Renal cortical epithelial cell (primary cell): ENCODE data around the gene PTGES3. TPM values are rescaled to one million over a fixed set of nuclear protein-coding genes. Genes with fewer than 3 reads are reported as not detected.
A peak's percentile ranks its signal among the peaks of the same experiment; 100 is the strongest.
"Not testable (repeated sequence)": the region's sequence is repeated elsewhere in the genome, so short reads cannot be mapped to it uniquely, and the experiment has no call there.

Experiments
- DNase-seq: peaks from one replicate; pipeline ENCODE4 v3.0.0-alpha.2; 2011; ENCODE audit warnings: low read depth
- total RNA-seq: library from RNA; depleted of rRNA; stranded (reverse); fragments of >200 nt; gene quantifications from 2 replicates; pipeline ENCODE4 v1.2.3, GENCODE V29; 2014

PTGES3 gene, protein sequence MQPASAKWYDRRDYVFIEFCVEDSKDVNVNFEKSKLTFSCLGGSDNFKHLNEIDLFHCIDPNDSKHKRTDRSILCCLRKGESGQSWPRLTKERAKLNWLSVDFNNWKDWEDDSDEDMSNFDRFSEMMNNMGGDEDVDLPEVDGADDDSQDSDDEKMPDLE
- total RNA-seq = 89.4 and 156 TPM in 2 replicates

DNA sequence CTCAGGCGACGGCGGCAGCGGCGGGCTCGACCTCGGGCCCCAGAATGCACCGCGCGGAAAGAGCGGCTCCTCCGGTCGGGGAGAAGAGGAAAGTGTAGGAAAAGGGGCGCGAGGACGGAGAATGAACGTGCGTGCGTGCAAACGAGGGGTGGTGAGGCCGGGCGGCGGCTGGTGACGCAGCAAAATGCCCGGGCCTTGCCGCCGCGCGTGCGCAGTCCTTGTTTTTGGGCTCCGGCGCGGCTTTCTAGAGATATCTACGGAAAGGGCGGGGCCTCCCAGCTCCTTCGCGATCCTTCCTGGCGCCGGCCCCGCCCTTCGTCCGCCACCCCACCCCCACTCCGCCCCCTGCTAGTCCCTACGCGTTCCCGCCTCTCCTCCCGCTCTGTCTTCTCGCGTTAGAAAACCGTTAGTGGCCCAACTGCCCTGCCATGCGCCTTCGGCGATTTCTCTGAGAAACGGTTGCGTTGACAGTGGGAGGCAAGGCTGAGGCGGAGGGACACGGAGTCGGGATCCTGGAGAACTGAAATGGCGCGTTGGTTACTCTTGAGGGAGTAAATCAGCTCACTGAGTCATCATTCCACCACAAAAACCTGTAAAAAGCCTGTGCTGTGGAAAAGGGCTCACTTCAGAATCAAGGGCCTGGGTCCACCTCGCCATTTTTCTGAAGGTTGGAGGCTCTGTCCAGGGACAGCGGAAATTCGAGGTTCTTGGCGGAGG is at the start of gene PTGES3:
TSS of gene PTGES3 (minus strand) at position 156 of the 717 bp plus-strand sequence. CDS start 285 bp downstream, outside the sequence.
- peak; percentile 92 for DNase-seq

DNA sequence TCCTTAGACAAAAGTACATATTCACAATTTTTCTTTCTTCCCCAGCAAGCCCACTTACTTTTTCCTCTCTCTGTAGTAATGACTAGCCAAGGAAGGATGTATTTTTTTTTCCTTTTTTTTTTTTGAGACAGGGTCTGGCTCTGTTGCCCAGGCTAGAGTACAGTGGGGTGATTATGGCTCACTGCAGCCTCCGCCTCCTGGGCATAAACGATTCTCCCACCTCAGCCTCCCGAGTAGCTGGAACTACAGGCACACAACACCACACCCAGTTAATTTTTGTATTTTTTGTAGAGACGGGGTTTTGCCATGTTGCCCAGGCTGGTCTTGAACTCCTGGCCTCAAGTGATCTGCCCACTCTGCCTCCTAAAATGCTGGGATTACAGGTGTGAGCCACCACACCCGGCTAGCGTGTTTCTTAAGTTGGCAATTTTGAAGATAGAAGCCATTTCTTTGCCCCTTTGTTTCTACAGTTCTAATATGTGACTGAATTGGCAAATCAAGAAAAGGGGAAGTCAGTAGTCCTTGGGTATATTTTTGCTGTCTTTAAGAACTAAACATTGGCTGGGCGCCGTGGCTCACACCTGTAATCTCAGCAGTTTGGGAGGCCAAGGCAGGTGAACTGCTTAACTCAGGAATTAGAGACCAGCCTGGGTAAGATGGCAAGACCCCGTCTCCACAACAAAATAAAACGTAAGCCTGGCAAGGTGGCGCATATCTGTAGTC is 40.2 kb upstream of the PTGES3 start:
- DNase-seq = no peak

DNA sequence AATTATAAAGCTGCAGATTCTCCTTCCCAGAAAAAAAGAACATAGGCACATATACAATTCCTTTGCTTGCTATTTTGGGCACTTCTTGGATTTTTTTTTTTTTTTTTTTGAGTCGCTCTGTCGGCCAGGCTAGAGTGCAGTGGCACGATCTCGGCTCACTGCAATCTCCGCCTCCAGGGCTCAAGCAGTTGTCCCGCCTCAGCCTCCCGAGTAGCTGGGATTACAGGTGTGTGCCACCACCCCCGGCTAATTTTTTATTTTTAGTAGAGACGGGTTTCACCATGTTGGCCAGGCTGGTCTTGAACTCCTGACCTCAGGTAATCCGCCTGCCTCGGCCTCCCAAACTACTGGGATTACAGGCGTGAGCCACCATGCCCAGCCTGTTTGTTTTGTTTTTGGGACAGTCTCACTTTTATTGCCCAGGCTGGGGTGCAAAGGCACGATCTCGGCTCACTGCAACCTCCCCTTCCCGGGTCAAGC is 38.2 kb upstream of the PTGES3 start:
- DNase-seq = not testable (repeated sequence)

DNA sequence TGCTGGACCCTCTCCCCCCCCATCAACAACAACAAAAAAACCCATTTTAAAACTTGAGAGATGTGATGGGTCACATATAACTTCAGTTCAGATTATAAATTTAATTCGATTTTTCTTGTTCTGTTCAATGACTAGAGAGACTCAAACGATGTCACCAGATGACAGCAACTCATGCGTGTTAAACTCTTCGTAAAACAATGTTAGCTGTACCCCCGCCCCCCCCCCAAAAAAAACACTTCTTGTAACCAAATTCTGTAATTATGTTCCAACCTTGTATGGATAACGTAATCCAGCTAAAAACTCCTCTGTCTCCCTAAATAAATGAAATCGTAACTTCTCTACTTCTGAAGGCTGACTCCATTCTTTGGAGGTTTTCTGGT is 37.6 kb upstream of the PTGES3 start:
- DNase-seq = no peak

DNA sequence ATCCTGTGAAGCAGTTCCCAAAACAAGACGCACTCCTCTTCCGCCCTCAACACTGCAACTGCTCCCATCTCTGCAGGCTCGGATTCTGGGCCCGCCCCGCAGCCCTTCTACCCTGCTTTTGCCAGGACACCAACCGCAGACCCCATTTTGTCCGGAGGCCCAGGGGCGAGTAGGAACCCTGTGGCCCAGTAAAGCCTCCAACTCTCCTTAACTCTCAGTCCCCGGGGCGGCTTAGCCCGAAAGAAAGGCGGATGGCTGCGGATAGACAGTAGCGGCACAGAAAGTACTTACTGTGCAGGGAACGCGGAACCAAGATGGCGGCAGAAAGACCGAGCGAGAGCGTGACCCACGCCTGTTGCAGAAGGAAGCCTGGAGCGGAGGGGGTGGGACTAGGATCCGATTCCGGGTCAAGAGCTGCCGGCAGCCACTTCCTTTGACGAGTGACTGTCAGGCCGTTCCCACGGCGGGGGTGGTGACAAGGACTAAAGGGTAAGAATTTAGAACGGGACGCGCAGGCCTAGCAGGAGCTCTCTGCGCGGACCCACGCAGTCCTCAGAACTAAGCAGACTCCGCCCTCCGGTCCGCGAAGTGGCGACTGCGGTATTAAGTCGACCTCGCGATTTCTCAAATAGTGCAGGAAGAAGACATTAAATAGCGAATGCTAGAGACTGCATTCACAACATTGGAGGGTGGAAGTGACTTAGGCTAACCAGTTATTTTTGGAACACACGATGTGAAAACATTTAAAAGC is 37.1 kb upstream of the PTGES3 start, which contains the start of gene NACA:
TSS of gene NACA (minus strand) at position 328 of the 751 bp plus-strand sequence. CDS start 778 bp downstream, outside the sequence.
- peak; percentile 94 for DNase-seq

DNA sequence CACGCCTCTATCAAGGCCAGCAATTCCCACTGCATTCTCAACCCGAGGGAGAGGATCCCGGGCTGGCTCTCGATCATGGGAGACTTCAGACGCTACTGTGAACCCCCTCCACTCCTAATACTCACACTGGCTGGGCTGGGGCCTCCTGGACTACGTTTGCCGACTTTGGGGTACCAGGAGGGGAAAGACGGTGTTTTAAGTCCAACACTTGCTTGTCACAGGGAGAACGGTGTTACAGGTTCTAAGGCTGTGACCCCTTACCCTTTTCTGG is 36.6 kb upstream of the PTGES3 start:
- DNase-seq = no peak

DNA sequence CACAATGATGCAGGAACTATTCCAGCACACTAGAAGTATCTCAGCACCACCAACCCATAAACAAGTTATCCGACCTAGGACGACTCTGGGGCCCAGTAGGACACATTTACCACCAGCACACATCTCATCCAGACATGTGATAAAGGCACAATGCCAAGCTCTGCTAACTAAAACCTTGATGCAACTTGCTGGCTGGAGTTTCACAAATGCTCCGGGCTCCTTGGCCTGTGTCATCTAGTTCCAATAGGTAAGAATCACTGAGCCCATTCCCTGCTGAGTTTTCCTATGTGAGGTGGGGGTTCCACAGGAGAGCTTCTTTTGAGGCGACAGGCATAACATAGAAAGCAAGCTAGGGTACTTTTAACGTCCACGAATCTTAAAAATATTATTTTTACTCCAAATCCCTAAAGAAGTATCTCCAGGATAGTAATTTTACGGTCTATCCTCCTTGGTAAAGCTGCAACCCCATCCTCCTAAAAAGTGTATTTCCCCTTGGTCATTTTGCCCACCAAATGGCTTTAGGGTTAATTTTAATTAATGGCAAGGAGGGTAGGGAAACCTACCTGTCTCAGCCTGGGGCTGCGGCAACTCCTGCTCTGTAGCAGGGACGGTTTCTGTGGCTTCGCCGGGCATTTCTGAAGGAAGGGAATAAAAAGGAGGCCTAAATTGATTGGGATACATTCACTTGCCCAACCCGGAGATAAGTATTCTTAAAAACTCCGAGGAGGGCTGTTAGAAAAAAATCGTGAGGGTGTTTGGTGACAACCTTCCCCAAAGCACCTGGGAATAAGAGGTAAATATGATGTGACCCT is 36.0 kb upstream of the PTGES3 start:
- peak; percentile 79 for DNase-seq

DNA sequence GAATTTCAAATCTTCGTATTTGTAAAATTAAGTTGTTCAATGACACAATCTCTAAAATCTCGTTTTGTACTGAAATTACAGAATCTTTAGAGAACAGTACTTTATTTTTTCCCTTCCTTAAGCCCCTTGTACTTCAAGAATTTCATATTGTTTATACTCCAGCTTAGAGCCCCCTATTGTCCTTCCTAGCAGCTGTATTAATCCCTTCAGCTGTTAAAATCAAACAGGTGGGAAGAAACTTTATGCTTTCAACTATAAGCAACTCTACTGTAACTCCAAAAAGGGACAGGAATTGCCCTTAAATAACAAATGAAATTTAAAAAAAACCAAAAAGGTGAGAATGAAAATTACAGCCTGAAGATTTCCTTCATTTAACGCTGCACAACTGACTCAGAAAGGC is 35.3 kb upstream of the PTGES3 start:
- no peak for DNase-seq

DNA sequence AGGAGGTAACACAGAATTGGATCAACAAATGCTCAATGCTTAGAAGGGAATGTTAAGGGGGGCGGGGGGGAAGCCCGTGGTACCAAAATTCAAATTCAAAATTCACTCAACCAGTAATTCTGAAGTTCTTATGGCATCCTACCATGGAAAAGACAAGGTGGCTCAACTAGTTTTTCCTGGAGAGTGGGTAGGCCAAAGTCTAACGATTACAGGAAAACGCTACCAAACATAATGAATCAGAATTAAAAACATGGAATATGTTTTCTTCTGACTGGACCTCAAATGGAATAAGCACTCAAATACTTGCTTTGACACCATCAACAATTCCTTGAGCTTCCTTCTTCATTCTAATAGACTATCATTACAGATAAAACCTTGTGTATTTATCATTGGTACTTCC is 34.7 kb upstream of the PTGES3 start:
- DNase-seq = no peak

DNA sequence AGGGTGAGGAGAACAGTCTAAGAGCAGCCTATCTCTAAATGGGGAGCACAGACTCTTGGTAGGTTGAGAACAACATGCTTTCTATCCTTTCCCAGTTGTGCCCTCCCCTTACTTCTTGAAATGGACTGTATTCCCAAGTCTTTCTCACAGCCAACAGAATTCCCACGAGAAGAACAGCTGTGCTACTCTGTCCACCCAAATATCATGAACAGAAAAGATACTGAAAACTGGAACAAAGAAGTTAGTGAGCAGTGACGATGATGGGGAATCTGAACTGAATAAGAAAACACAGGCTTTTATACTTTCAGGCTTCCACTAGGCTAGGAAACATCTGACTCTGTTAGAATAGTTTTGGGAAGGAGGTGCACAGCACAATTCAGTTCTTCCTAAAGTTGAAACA is 33.6 kb upstream of the PTGES3 start:
- no peak for DNase-seq

DNA sequence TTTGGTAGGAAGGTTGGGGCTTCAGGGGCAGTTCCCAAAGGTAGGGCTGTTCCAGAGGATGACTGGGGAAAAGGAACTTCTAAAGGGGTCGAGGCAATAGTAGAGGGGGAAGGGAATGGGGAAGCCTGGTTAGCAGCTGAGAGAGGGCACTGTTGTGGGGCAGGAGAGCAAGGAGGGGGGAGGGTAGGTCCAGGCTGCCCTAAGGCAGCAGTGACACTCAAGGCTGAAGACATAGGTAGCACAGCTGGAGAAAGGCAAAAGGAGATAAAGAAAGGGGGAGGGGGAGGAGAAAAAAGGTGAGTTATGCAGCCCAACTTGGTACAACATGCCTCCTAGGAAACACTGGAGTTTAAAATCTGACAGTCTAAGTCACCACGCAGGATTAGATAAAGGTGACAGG is 33.1 kb upstream of the PTGES3 start:
- DNase-seq = no peak

DNA sequence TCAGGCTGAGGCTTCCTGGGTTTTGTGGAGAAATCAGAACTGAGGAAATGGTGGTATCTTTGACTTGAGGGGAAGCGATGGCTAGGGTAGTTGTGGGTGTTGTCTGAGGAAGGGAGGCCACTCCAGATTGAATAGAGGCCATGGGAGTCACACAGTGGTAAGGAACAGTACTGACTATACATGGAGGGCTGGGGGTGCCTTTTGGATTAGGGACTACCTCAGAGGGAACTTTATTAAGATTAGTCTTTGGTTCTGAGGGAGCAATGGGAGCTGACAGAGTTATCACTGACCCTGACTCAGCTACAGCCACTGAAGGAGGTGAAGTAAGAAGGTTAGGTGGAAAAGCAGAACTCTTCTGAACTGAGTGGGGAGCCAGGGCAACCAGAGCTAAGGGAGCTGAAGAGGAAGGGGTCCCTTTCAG is 32.7 kb upstream of the PTGES3 start:
- no peak for DNase-seq

DNA sequence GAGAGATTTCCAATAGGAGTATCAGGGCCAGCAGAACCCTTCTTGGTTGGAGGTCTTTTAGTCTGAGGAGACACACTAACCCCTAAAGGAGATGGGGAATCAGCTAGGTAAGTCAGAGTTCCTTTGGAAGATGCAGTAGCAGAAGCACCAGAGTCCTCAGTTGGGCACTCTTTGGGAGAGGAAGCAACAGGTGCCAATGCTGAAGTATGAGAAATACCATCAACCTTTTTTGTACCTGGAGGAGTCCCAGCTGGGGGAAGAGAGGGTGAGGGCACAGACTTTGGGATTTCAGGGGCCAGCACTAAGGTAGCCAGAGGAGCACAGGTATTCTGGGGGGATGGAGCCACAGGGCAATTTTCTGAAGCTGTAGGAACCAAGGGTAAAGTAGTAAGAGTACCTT is 31.0 kb upstream of the PTGES3 start:
- no peak for DNase-seq

DNA sequence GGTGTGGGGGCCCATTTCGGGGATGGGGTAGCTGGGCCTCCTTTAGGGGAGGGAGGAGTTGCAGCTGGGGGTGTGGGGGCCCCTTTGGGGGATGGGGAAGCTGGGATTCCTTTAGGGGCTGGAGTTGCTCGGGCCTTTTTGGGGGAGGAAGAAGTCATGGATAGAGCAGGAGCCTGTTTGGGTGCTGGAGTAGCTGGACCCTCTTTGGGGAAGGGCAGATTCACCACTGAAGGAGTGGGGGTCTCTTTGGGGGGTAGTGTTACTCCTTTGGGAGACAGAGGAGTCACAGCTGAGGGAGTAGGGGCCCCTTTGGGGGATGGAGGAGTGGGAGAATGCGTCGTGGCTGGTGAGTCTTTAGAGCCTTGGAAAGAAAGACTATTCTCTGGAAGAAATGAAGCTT is 30.6 kb upstream of the PTGES3 start:
- no peak for DNase-seq

DNA sequence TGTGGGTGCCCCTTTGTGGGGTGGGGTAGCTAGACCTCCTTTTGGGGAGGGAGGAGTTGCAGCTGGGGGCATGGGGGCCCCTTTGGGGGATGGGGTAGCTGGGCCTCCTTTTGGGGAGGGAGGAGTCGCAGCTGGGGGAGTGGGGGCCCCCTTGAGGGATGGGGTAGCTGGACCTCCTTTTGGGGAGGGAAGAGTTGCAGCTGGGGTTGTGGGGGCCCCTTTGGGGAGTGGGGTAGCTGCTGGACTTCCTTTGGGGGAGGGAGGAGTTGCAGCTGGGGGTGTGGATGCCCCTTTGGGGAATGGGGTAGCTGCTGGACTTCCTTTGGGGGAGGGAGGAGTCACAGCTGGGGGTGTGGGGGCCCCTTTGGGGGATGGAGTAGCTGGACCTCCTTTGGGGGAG is 30.1 kb upstream of the PTGES3 start:
- no peak for DNase-seq

DNA sequence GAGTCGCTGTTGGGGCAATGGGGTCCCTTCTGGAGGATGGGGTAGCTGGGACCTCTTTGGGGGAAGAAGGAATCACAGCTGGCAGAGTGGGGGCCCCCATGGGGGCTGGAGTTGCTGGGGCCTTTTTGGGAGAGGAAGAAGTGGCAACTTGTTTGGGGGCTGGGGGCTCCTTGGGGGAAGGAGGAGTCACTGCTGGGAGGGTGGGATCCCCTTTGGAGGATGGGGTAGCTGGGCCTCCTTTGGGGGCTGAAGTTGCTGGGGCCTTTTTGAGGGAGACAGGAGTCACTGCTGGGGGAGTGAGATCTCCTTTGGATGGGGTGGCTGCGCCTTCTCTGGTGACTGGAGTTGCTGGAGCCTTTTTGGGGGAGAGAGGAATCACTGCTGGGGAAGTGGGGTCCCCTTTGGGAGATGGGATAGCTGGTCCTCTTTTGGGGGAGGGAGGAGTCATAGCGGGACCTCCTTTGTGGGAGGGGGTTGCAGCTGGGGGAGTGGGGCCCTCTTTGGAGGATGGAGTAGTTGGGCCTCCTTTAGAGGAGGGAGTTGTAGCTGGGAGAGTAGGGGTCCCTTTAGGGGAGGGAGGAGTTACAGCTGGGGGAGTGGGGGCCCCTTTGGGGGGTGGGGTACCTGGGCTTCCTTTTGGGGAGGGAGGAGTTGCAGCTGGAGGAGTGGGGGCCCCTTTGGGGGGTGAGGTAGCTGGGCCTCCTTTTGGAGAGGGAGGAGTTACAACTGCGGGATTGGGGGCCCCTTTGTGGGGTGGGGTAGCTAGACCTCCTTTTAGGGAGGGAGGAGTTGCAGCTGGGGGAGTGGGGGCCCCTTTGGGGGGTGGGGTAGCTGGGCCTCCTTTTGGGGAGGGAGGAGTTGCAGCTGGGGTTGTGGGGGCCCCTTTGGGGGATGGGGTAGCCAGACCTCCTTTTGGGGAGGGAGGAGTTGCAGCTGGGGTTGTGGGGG is 29.1 kb upstream of the PTGES3 start:
- DNase-seq = no peak

DNA sequence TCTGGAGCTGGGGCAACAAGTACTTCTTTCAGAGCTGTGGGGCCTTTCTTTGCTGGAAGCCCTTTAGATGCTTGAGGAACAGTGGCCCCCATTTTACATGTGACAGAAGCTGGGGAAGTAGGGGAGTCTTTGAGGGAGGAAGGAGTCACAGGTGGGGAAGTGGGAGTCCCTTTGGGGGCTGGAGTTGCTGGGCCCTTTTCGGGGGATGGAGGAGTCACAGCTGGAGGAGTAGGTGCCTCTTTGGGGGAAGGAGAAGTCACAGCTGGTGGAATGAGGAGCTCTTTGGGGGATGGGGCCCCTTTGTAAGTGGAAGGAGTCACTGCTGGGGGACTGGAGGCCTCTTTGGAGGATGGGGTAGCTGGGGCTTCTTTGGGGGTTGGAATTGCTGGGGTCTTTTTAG is 28.4 kb upstream of the PTGES3 start:
- no peak for DNase-seq

DNA sequence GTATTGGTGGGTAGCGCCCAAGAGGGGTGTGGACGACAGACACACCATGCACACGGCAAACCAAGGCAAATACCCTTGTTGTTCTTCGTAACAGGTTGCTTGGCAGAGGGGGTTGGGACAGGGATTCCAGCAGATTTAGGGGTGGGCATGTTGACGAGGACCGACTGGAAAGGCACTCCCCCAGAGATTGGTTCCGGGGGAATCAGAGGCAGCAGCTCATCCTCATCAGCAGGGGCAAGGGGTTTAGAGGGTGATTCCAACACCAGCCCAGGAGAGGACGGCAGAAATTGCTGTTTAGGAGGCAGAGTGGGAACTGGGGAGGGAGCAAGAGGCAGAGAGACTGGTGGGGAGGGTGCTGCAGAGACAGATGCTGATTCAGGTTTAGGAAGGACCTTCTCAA is 27.7 kb upstream of the PTGES3 start:
- DNase-seq = no peak

DNA sequence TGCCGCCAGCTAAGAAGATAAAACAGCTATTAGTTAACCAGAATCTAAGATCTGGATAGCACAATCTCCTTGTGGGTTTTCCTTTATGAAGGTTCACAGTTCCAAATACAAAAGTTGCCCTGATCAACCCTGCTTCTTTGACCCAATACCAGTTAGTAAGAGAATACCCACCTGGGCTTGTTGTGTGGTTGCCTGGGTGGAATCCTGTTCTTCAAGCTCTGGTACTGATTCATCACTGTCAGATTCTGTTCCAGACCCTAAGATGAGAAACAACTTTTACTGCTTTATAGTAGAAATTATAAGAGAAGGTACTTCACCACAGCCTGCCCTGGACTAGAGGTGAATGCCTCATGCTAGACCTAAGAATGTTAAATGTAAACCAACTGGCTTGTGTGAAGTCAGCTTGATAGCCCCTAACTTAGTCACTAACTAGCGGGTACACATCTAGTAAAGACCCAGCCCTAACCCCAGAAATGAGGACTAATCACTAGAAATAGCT is 26.4 kb upstream of the PTGES3 start:
- no peak for DNase-seq

DNA sequence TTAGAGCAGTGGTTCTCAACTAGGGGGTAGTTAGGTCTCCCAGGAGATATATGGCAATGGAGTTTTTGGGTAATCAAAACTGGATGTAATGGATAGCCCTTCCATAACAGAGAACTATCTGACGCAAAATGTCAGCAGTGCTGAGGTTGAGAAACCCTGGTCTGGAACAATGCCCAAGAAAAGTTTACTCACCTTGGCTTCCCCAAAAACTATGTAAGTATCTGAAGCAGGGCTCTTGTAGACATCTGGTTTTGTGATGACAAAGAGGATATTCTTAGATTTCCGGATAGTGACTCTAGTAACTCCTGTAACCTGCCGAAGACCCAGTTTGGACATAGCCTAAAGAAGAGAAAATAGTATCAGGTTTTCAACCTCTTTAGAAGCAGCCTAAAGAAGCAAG is 25.3 kb upstream of the PTGES3 start:
- DNase-seq = no peak
